ENCODE results near the gene PDLIM4.

- TF ChIP-seq CTCF (IDR thresholded peaks at IDR 0.05), result no peak
- TF ChIP-seq POLR2A (IDR thresholded peaks at IDR 0.05), result no peak
- no peak for TF ChIP-seq POLR2AphosphoS5 (IDR thresholded peaks at IDR 0.05)
These were observed 739 bp upstream of the PDLIM4 start for GRCh38 chr5:132256783-132257130.

All from prostate gland (tissue), 2 donors.